T-cell (primary cell): ENCODE data around the gene PKD2L2. TPM values are rescaled to one million over a fixed set of nuclear protein-coding genes. Genes with fewer than 3 reads are reported as not detected.

Source experiments
- ATAC-seq, 4 experiments: fragments of 200-7000 bp in 3 of 4; fragments of 150-1000 bp in 1 of 4; cut with Tn5 transposase; replicated peaks in 1 of 4; 1 replicate in 3 of 4; 2 replicates in 1 of 4; pipeline ENCODE4 v1.10.0; 2021; ENCODE audit warnings: moderate library complexity in 3 of 4, mild to moderate bottlenecking in 2 of 4, moderate number of reproducible peaks in 1 of 4
- CTCF ChIA-PET, 2 donors: fragments of 300-600 bp; sonication (Branson Sonifier 250); formaldehyde crosslinking; loops; one replicate each; lab custom pipeline; 2022; ENCODE audit warnings: antibody characterized with exemption in 2 of 2; lab: Charles Lee
- POLR2A ChIA-PET, 2 donors: fragments of 300-600 bp; sonication (Branson Sonifier 250); formaldehyde crosslinking; loops; one replicate each; lab custom pipeline; 2022; ENCODE audit warnings: antibody characterized with exemption in 2 of 2; lab: Charles Lee
- DNase-seq, 35 experiments: peaks; one replicate each; pipeline versions ENCODE4 v3.0.0 to v3.0.0-alpha.2; 2013 to 2023
- H3K27ac ChIP-seq: one replicate; pipeline ENCODE4 v1.5.1; 2013; ENCODE audit warnings: low read length
- H3K27me3 ChIP-seq, 2 experiments: replicated peaks in 1 of 2; 1 replicate in 1 of 2; 2 replicates in 1 of 2; pipeline versions ENCODE4 v1.6.1 to v1.7.0; 2013; ENCODE audit warnings: low read length in 1 of 2, mixed read lengths in 1 of 2; ENCODE audit not compliant: control insufficient read depth in 2 of 2, insufficient read depth in 2 of 2; ENCODE audit errors: extremely low read depth in 1 of 2
- H3K36me3 ChIP-seq, 2 donors: 1 replicate in 1 of 2; 2 replicates in 1 of 2; pipeline versions ENCODE4 v1.6.1 to v1.7.0; 2013; ENCODE audit warnings: low read length in 1 of 2; ENCODE audit not compliant: control insufficient read depth in 2 of 2, insufficient read depth in 1 of 2; ENCODE audit errors: extremely low read depth in 1 of 2
- H3K4me1 ChIP-seq, 2 experiments: 1 replicate in 1 of 2; 2 replicates in 1 of 2; pipeline versions ENCODE4 v1.6.1 to v1.7.0; 2013; ENCODE audit warnings: low read length in 2 of 2, mixed read lengths in 1 of 2; ENCODE audit not compliant: insufficient read depth in 2 of 2, control insufficient read depth in 1 of 2; ENCODE audit errors: extremely low read depth in 1 of 2
- H3K4me3 ChIP-seq, 2 donors: 1 replicate in 1 of 2; 2 replicates in 1 of 2; pipeline versions ENCODE4 v1.5.1 to v1.7.0; 2013; ENCODE audit warnings: mild to moderate bottlenecking in 2 of 2, low read length in 1 of 2, moderate library complexity in 1 of 2; ENCODE audit not compliant: control insufficient read depth in 1 of 2; ENCODE audit errors: extremely low read depth in 1 of 2
- H3K9me3 ChIP-seq: 2 replicates; pipeline ENCODE4 v1.7.0; 2013
- H3K27ac Mint-ChIP-seq, 2 donors: one replicate each; pipeline ENCODE4 v1.8.0; 2020 to 2021; ENCODE audit warnings: mild to moderate bottlenecking in 2 of 2, mixed read lengths in 2 of 2
- H3K27me3 Mint-ChIP-seq, 2 donors: one replicate each; pipeline ENCODE4 v1.8.0; 2021 to 2022; ENCODE audit warnings: mixed read lengths in 2 of 2
- H3K36me3 Mint-ChIP-seq: one replicate; pipeline ENCODE4 v1.8.0; 2021; ENCODE audit warnings: mixed read lengths
- H3K4me1 Mint-ChIP-seq, 3 donors: one replicate each; pipeline ENCODE4 v1.8.0; 2020 to 2022; ENCODE audit warnings: mixed read lengths in 3 of 3, mild to moderate bottlenecking in 1 of 3
- H3K4me3 Mint-ChIP-seq, 3 donors: one replicate each; pipeline ENCODE4 v1.8.0; 2020 to 2022; ENCODE audit warnings: mild to moderate bottlenecking in 3 of 3, mixed read lengths in 3 of 3, moderate library complexity in 3 of 3
- H3K9me3 Mint-ChIP-seq, 3 donors: one replicate each; pipeline ENCODE4 v1.8.0; 2020 to 2022; ENCODE audit warnings: mixed read lengths in 3 of 3
- WGBS: methylation state at CpG from one replicate; pipeline ENCODE4 v1.1.5; 2013; ENCODE audit warnings: missing lambda C conversion rate; ENCODE audit not compliant: insufficient coverage; 5-methylcytosine and 5-hydroxymethylcytosine counted together
- total RNA-seq, 35 experiments: library from RNA in 6 of 35; stranded (reverse) in 6 of 35; fragments of 120-200 nt in 1 of 35; gene quantifications; one replicate each; pipeline versions ENCODE4 v1.2.1 to v1.2.4 and lab custom pipeline; 2013 to 2026

PKD2L2 gene
- total RNA-seq, 5 donors from 2014 or later (not counting 1 experiment from before 2014, with no cell fraction given) = not detected

- POLR2A ChIA-PET = no interaction called here
- H3K27me3 ChIP-seq = peaks cover 0 to 4% of the 10 kb centered on the region in 2 experiments
- WGBS = no CpG with 5 or more reads among the region's 3 CpGs
- Mint-ChIP-seq H3K4me3 (no peak overlapping the region), H3K27me3 (peaks cover 3% of the 10 kb centered on the region in 2 donors), H3K36me3 (no peaks in the 10 kb centered on the region), H3K27ac (no peak overlapping the region), H3K4me1 (peaks cover 0 to 2% (median 0%) of the 10 kb centered on the region in 3 donors), H3K9me3 (no peaks in the 10 kb centered on the region)
- H3K4me3 ChIP-seq = no peak overlapping the region
- DNase-seq = no peak
- no peaks in the 10 kb centered on the region for H3K36me3 ChIP-seq
- CTCF ChIA-PET = no interaction called here
- H3K9me3 ChIP-seq = no peaks in the 10 kb centered on the region
- no peaks in the 10 kb centered on the region for H3K4me1 ChIP-seq
- H3K27ac ChIP-seq = no peak overlapping the region
- no peak for ATAC-seq
Observed at GRCh38 chr5:137896560-137896959, 7.3 kb downstream of the PKD2L2 start.

- no peaks in the 10 kb centered on the region for H3K4me1 ChIP-seq
Observed at GRCh38 chr5:137899493-137899892, 10.2 kb downstream of the PKD2L2 start.

GRCh38 chr5:137901011-137901817 is 12.0 kb downstream of the PKD2L2 start:
- Mint-ChIP-seq H3K27me3 (peaks cover 3 to 7% of the 10 kb centered on the region in 2 donors), H3K4me3 (no peak overlapping the region), H3K9me3 (no peaks in the 10 kb centered on the region), H3K4me1 (peaks cover 0 to 2% (median 0%) of the 10 kb centered on the region in 3 donors), H3K27ac (no peak overlapping the region), H3K36me3 (no peaks in the 10 kb centered on the region)
- POLR2A ChIA-PET = interaction anchor here in 1 of 2 donors (0.7 kb wide), 1 partner anchor 64 kb away, joined by 4 read pairs; no protein-coding TSS in a partner anchor
- Histone ChIP-seq H3K4me3 (no peak overlapping the region), H3K36me3 (no peaks in the 10 kb centered on the region), H3K4me1 (no peaks in the 10 kb centered on the region), H3K9me3 (no peaks in the 10 kb centered on the region), H3K27ac (no peak overlapping the region), H3K27me3 (peaks cover 0 to 7% of the 10 kb centered on the region in 2 experiments)
- DNase-seq (no peak), ATAC-seq (no peak)
- 70% methylated on average over 3 of the region's 5 CpGs for WGBS
- CTCF ChIA-PET = no interaction called here

More at GRCh38 chr5:137899493-137899892, 10.2 kb downstream of the PKD2L2 start:
- WGBS = no CpG with 5 or more reads among the region's 3 CpGs
- H3K36me3 ChIP-seq = no peaks in the 10 kb centered on the region
- no peaks in the 10 kb centered on the region for H3K9me3 Mint-ChIP-seq
- POLR2A ChIA-PET = no interaction called here
- peaks cover 6 to 7% of the 10 kb centered on the region in 2 donors for H3K27me3 Mint-ChIP-seq
- no peak for DNase-seq
- no peak overlapping the region for H3K27ac ChIP-seq
- no peak overlapping the region for H3K4me3 ChIP-seq
- ATAC-seq = no peak
- H3K4me3 Mint-ChIP-seq = no peak overlapping the region
- H3K4me1 Mint-ChIP-seq = peaks cover 0 to 2% (median 0%) of the 10 kb centered on the region in 3 donors
- no peaks in the 10 kb centered on the region for H3K36me3 Mint-ChIP-seq
- H3K27ac Mint-ChIP-seq = no peak overlapping the region
- CTCF ChIA-PET = no interaction called here
- no peaks in the 10 kb centered on the region for H3K9me3 ChIP-seq
- peaks cover 0 to 7% of the 10 kb centered on the region in 2 experiments for H3K27me3 ChIP-seq

- H3K27ac Mint-ChIP-seq = no peak overlapping the region
- no peaks in the 10 kb centered on the region for H3K36me3 Mint-ChIP-seq
- no CpG with 5 or more reads among the region's 1 CpG for WGBS
- ATAC-seq (no peak), DNase-seq (no peak)
- Histone ChIP-seq H3K27ac (no peak overlapping the region), H3K4me3 (no peak overlapping the region), H3K27me3 (peaks cover 0 to 7% of the 10 kb centered on the region in 2 experiments), H3K36me3 (no peaks in the 10 kb centered on the region), H3K9me3 (no peaks in the 10 kb centered on the region), H3K4me1 (no peaks in the 10 kb centered on the region)
- peaks cover 0 to 2% (median 0%) of the 10 kb centered on the region in 3 donors for H3K4me1 Mint-ChIP-seq
- no peak overlapping the region for H3K4me3 Mint-ChIP-seq
- ChIA-PET POLR2A (no interaction called here), CTCF (no interaction called here)
- peaks cover 3 to 7% of the 10 kb centered on the region in 2 donors for H3K27me3 Mint-ChIP-seq
- no peaks in the 10 kb centered on the region for H3K9me3 Mint-ChIP-seq
Observed at GRCh38 chr5:137902408-137903133, 13.3 kb downstream of the PKD2L2 start.

- Histone ChIP-seq H3K36me3 (no peaks in the 10 kb centered on the region), H3K9me3 (peaks cover 3% of the 10 kb centered on the region), H3K4me3 (no peak overlapping the region), H3K27ac (no peak overlapping the region), H3K4me1 (no peaks in the 10 kb centered on the region), H3K27me3 (peaks cover 0 to 9% of the 10 kb centered on the region in 2 experiments)
- H3K36me3 Mint-ChIP-seq = no peaks in the 10 kb centered on the region
- no peak overlapping the region for H3K4me3 Mint-ChIP-seq
- no peak for ATAC-seq
- DNase-seq = no peak
- WGBS = no CpG with 5 or more reads among the region's 2 CpGs
- ChIA-PET CTCF (no interaction called here), POLR2A (no interaction called here)
- peaks cover 0 to 6% of the 10 kb centered on the region in 2 donors for H3K27me3 Mint-ChIP-seq
- peaks cover 11 to 17% (median 14%) of the 10 kb centered on the region in 3 donors for H3K9me3 Mint-ChIP-seq
- H3K4me1 Mint-ChIP-seq = no peaks in the 10 kb centered on the region
- no peak overlapping the region for H3K27ac Mint-ChIP-seq
Observed at GRCh38 chr5:137914758-137915157, 25.5 kb downstream of the PKD2L2 start.

GRCh38 chr5:137916923-137917322 is 27.7 kb downstream of the PKD2L2 start:
- H3K36me3 ChIP-seq = no peaks in the 10 kb centered on the region
- no CpG with 5 or more reads among the region's 1 CpG for WGBS
- H3K36me3 Mint-ChIP-seq = no peaks in the 10 kb centered on the region
- no peaks in the 10 kb centered on the region for H3K4me1 Mint-ChIP-seq
- ATAC-seq (no peak), DNase-seq (no peak)
- no peak overlapping the region for H3K4me3 ChIP-seq
- no peak overlapping the region for H3K27ac Mint-ChIP-seq
- POLR2A ChIA-PET = interaction anchor here in 1 of 2 donors (0.6 kb wide), 1 partner anchor 9 kb away, joined by 6 read pairs; no protein-coding TSS in a partner anchor
- H3K27ac ChIP-seq = no peak overlapping the region
- H3K4me1 ChIP-seq = no peaks in the 10 kb centered on the region
- H3K27me3 Mint-ChIP-seq = peaks cover 0 to 3% of the 10 kb centered on the region in 2 donors
- H3K27me3 ChIP-seq = peaks cover 0 to 5% of the 10 kb centered on the region in 2 experiments
- CTCF ChIA-PET = interaction anchor here in 1 of 2 donors (0.6 kb wide), 1 partner anchor 1131 kb away, joined by 4 read pairs; no protein-coding TSS in a partner anchor
- peaks cover 11 to 17% (median 12%) of the 10 kb centered on the region in 3 donors for H3K9me3 Mint-ChIP-seq
- H3K4me3 Mint-ChIP-seq = no peak overlapping the region
- H3K9me3 ChIP-seq = peaks cover 3% of the 10 kb centered on the region
